Brain pericyte (primary cell): Measurements from ENCODE around the gene AGPAT3.
"Not testable (repeated sequence)": the region's sequence is repeated elsewhere in the genome, so short reads cannot be mapped to it uniquely, and the experiment has no call there.

Experiments
- DNase-seq: peaks from one replicate; pipeline ENCODE4 v3.0.0-alpha.2; 2012; ENCODE audit warnings: low read depth, low spot score

Gene AGPAT3

GRCh38 chr21:43834146-43834905 is 30.7 kb upstream of the AGPAT3 start:
- DNase-seq, result no peak

- DNase-seq, result no peak
Observed at GRCh38 chr21:43835050-43835449, 30.0 kb upstream of the AGPAT3 start.

DNA sequence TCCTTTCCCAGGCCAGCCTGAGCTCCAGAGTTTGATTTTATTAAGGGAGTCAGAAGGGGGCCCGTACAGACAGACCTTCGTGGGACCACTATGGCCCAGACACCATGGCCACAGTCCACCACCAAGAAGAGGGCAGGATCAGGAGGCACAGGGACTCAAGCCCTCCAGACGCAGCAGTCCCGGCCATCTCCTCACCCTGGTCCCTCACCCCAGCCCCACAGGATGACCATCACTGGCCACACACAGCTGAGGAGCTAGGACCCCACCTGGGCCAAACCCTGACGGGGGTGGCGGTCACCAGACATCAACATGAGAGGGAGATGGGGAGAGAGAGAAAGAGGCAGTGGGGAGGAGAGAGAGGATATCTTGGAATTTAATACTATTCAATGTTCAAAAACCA is 29.2 kb upstream of the AGPAT3 start:
- DNase-seq, result no peak

GRCh38 chr21:43836616-43837015 is 28.4 kb upstream of the AGPAT3 start:
- DNase-seq, result no peak

DNA sequence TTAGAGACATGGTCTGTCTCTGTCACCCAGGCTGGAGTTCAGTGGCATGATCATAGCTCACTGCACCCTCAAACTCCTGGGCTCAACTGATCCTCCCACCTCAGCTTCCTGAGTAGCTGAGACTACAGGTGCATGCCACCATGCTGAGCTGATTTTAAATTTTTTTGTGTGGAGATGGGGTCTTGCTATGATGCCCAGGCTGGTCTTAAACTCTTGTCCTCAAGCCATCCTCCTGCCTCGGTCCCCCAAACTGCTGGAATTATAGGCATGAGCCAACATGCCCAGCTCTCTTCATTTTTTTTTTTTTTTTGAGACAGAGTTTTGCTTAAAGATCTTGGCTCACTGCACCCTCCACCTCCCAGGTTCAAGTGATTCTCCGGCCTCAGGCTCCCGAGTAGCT is 24.8 kb upstream of the AGPAT3 start:
- DNase-seq, result no peak

DNA sequence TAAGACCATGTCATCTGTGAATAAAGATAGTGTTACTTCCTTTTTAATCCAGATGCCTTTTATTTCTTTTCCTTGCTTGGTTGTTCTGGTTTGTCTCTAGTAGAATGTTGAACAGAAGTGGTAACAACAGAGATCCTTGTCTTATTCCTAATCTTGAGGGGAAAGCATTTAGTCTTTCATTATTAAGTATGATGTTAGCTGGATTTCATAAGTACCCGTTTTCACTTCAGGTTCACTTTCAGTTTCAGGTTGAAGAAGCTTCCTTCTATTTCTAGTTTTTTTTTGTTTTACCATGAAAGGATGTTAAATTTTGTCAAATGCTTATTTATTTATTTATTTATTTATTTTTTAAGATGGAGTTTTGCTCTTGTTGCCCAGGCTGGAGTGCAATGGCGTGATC is 22.3 kb upstream of the AGPAT3 start:
- no peak for DNase-seq

DNA sequence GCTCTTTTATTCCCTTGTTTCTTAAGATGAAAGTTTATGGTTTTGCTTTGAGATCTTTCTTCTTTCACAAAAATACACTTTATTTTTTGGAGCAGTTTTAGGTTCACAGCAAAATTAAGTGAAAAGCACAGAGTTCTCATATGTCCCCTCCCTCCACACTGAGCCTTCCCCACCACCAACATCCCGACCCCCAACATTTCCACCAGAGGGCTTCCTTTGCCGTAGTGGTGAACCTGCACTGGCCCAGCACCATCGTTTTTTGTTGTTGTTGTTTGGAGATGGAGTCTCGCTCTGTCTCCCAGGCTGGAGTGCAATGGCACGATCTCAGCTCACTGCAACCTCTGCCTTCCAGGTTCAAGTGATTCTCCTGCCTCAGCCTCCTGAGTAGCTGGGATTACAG is 20.1 kb upstream of the AGPAT3 start:
- DNase-seq, result not testable (repeated sequence)

GRCh38 chr21:43845386-43845785 is 19.6 kb upstream of the AGPAT3 start:
- no peak for DNase-seq

GRCh38 chr21:43846430-43846829 is 18.6 kb upstream of the AGPAT3 start:
- no peak for DNase-seq

GRCh38 chr21:43847301-43847700 is 17.7 kb upstream of the AGPAT3 start:
- no peak for DNase-seq

DNA sequence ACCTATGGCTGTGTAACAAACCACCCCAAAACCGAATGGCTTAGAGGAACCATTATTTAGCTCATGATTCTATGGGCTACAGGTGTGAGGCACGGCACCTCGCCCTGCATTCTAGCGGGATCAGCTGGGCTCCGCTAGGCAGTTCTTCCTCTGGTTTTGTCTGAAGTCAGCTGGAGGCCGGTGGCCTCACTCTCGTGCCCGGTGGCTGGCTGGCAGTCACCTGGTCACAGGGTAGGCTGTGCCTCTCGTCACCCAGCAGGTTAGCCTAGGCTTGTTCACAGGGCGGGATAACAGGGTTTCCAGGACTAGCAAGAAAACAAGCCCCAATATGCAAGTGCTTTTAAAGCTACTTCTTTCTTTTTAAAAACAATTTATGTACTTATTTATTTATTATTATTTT is 16.3 kb upstream of the AGPAT3 start:
- no peak for DNase-seq

DNA sequence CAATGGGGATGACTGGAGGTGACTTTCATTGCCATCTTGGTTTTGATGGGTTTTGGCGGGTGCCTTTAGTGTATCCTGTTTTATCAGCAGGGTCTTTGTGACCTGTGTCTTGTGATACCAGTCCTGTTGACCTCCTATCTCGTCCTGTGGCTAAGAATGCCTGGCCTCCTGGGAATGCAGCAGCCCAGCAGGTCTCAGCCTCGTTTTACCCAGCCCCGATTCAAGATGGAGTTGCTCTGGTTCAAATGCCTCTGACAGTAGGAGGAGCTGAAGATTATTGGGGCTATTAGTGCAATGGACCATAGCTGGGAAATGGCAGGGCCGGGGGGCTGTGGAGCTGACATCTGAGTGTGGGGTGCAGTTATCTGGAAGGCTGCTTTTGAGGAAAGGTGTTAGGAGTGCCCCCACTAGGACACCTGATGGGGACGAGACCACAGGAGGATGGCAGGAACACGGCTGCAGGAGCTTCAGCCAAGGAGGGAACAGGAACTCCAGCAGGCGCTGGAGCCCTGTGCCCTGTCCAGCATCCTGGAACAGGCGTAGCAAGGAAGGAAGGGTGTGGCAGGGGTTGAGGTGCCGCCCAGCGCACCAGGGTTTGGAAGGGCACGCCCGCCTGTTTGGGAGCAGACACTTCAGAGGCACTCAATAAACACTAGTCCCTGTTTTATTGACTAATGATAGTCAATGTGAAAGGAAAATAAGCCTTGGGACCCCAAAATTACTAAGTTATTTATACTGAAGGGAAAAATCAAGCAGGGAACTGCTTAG is 15.3 kb upstream of the AGPAT3 start:
- no peak for DNase-seq

GRCh38 chr21:43850728-43851295 is 14.2 kb upstream of the AGPAT3 start:
- DNase-seq, result no peak

DNA sequence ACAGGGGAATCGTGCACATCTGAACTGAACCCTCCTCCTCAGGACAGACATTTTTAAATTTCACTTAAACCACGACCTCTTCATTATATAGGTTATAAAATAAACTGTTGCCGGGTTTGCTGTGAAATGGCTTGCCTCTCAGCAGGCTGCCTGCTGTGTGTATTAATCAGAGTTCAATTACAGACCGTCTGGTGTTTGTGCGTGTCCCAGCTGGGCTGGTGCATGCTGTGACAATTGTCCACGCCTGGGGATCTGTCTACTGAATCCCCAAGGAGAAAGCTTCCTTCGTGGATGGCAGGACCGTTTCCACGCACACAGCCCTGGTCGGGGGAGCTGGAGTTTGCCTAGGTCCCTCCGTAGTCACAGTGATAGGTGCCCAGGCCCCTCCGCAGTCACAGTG is 13.4 kb upstream of the AGPAT3 start:
- no peak for DNase-seq

- no peak for DNase-seq
Observed at GRCh38 chr21:43853851-43854772, 10.9 kb upstream of the AGPAT3 start.

- DNase-seq, result no peak
Observed at GRCh38 chr21:43854773-43855633, 10.0 kb upstream of the AGPAT3 start.

DNA sequence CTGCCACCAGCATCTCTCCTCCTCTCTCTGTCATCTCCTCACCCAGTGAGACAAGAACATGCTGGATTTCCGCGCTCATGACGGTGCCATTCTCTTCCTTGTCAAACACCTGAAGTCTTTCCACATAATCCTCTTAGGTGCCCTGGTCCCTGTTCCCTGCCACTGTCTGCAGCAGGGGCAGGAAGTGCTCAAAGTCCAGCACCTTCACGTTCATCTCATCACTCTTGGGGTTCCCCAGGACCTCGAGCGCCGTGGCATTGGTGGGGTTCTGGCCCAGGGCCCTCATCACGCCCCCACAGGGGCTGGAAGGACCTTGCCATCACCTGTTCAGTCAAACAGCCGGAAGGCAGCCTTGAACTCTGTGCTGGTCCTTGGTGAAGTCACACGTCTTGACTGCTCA is 9.1 kb upstream of the AGPAT3 start:
- no peak for DNase-seq

DNA sequence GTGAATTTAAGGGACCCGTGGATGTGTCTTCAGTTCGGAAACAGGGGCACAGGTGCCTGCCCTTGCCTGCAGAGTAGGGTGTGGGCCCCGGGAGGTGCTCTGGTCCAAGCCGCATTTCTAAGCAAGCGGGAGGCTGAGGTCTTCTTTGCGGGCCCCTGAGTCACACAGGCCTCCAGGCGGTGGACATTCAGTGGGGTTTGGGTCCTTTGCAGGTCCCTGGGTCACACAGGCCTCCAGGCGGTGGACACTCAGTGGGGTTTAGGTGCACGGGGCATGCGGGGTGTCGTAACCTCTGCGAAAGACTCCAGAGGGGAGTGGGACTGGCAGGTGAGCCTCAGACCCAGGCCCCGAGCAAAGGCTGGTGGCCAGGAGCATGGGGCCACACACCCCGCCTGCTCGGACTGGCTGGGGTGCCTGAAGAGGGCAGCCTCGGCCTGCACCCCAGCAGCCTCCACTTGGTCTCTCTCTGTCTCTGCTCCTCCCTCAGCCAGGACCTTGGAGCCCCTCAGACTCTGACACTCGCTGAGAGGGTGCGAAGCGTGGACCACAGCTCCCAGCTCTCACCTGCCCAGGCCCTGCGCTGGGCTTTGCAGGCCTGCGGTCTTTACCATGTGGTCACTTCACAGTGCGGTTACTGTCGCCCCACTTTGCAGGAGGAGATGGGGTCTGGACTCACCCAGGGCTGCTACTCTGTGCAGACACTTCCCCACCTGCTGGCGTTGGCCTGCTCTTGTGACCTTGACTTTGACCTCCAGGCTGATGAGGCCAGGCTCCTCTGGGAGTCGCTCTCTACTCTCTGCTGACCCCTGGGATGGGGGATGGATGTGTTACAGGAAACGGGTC is 6.0 kb upstream of the AGPAT3 start:
- no peak for DNase-seq

DNA sequence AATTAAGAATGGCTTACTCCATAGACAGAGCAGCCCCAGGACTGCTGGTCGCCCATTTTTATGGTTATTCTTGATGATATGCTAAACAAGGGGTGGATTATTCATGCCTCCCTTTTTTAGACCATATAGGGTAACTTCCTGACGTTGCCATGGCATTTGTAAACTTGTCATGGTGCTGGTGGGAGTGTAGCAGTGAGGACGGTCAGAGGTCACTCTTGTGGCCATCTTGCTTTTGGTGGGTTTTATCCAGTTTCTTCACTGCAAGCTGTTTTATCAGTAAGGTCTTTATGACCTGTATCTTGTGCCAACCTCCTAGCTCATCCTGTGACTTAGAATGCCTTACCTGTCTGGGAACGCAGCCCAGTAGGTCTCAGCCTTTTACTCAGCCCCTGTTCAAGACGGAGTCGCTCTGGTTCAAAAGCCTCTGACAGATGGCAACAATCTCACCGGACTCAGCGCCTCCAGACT is 5.2 kb upstream of the AGPAT3 start:
- DNase-seq, result no peak

DNA sequence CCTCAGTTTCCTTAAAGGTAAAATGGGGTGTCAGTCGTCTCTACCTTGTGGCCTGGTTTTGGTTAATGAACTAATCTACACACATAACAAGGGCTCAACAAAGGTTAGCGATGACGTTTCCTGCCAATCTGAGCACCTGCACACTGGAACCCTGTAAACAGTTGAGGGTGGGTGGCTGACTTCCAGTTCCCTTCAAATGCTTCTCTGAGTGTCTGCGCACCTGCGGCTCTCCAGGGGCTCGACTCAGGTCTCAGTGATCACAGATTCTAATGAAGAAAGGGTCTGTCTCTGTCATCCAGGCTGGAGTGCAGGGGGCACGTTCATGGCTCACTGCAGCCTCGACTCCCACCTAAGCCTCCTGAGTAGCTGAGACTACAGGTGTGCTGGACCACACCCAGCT is 3.3 kb upstream of the AGPAT3 start:
- DNase-seq, result no peak
